WERI-Rb-1 (cell line): ENCODE results near the gene THOC6.

Source experiments
- DNase-seq: peaks from one replicate; pipeline ENCODE4 v3.0.0-alpha.2; 2020
- H3K27ac ChIP-seq: fragments of 250-450 bp; sonication (Bioruptor Pico); 2 replicates; pipeline ENCODE4 v1.5.1; 2020; ENCODE audit warnings: mild to moderate bottlenecking, moderate library complexity
- H3K27me3 ChIP-seq: fragments of 250-450 bp; sonication (Bioruptor Pico); 2 replicates; pipeline ENCODE4 v1.5.1; 2021; ENCODE audit warnings: mild to moderate bottlenecking, low read depth, moderate library complexity; ENCODE audit not compliant: insufficient read depth, severe bottlenecking
- H3K36me3 ChIP-seq: fragments of 250-450 bp; sonication (Bioruptor Pico); 2 replicates; pipeline ENCODE4 v1.5.1; 2020; ENCODE audit warnings: mild to moderate bottlenecking, moderate library complexity
- H3K4me3 ChIP-seq: 2 replicates; pipeline ENCODE4 v1.5.1; 2011; ENCODE audit warnings: low read depth, mild to moderate bottlenecking, control low read depth, low read length
- H3K9me3 ChIP-seq: fragments of 250-450 bp; sonication (Bioruptor Pico); 2 replicates; pipeline ENCODE4 v1.5.1; 2021; ENCODE audit warnings: mild to moderate bottlenecking, moderate library complexity; ENCODE audit not compliant: severe bottlenecking
- CTCF ChIP-seq: IDR thresholded peaks from 2 replicates; pipeline ENCODE4 v1.5.1; 2011; ENCODE audit warnings: low read depth, mild to moderate bottlenecking, control low read depth, inconsistent platforms, low read length

The THOC6 gene

GRCh38 chr16:2977440-2977839 is 46.4 kb upstream of the THOC6 start:
- Histone ChIP-seq H3K4me3 (no peak overlapping the region), H3K27me3 (no peaks in the 10 kb centered on the region), H3K27ac (no peak overlapping the region), H3K36me3 (peaks cover 71% of the 10 kb centered on the region), H3K9me3 (no peaks in the 10 kb centered on the region)
- no peak for TF ChIP-seq CTCF
- DNase-seq = no peak

- H3K4me3 ChIP-seq = peak overlapping the region; percentile 90
- peak; percentile 69 for DNase-seq
- peaks cover 47% of the 10 kb centered on the region for H3K36me3 ChIP-seq
- H3K27ac ChIP-seq = peak overlapping the region; percentile 93
- H3K27me3 ChIP-seq = no peaks in the 10 kb centered on the region
- H3K9me3 ChIP-seq = no peaks in the 10 kb centered on the region
- no peak for TF ChIP-seq CTCF
Measured at GRCh38 chr16:2979669-2980226, 44.1 kb upstream of the THOC6 start.

GRCh38 chr16:2980227-2981176 is 43.3 kb upstream of the THOC6 start, which contains the start of gene PKMYT1:
PKMYT1 (minus strand) TSS chr16:2980446; CDS start chr16:2979657, 789 bp downstream.
- no peak for TF ChIP-seq CTCF
- Histone ChIP-seq H3K27me3 (no peaks in the 10 kb centered on the region), H3K36me3 (peaks cover 40% of the 10 kb centered on the region), H3K9me3 (no peaks in the 10 kb centered on the region), H3K4me3 (peak within 1 kb of the TSS; percentile 90), H3K27ac (peak within 1 kb of the TSS; percentile 93)
- peak; percentile 92 for DNase-seq

GRCh38 chr16:2981177-2981898 is 42.5 kb upstream of the THOC6 start:
- TF ChIP-seq CTCF = no peak
- Histone ChIP-seq H3K27me3 (no peaks in the 10 kb centered on the region), H3K9me3 (no peaks in the 10 kb centered on the region), H3K4me3 (peak overlapping the region; percentile 90), H3K27ac (peak overlapping the region; percentile 93), H3K36me3 (peaks cover 32% of the 10 kb centered on the region)
- DNase-seq = peak; percentile 93

- Histone ChIP-seq H3K27ac (peak overlapping the region; percentile 81), H3K27me3 (no peaks in the 10 kb centered on the region), H3K4me3 (peak overlapping the region; percentile 34), H3K9me3 (no peaks in the 10 kb centered on the region), H3K36me3 (peaks cover 26% of the 10 kb centered on the region)
- DNase-seq = peak; percentile 59
- TF ChIP-seq CTCF = no peak
Measured at GRCh38 chr16:2981899-2982250, 42.0 kb upstream of the THOC6 start.
